ENCODE results near the gene KDM2A.
"Not testable (repeated sequence)": the region's sequence is repeated elsewhere in the genome, so short reads cannot be mapped to it uniquely, and the experiment has no call there.

Gene KDM2A

GRCh38 chr11:67211656-67212436, 92.8 kb downstream of the KDM2A start:
- Mint-ChIP-seq H3K36me3 (ENCODE audit: low read depth) (peaks cover 40% of the 10 kb centered on the region), H3K27me3 (ENCODE audit: low read depth) (no peaks in the 10 kb centered on the region), H3K9me3 (no peaks in the 10 kb centered on the region), H3K27ac (no peak overlapping the region), H3K4me3 (no peak overlapping the region), H3K4me1 (ENCODE audit: low read depth) (peaks cover 9% of the 10 kb centered on the region)

- Mint-ChIP-seq H3K36me3 (ENCODE audit: low read depth) (peaks cover 40% of the 10 kb centered on the region), H3K4me3 (no peak overlapping the region), H3K27me3 (ENCODE audit: low read depth) (no peaks in the 10 kb centered on the region), H3K4me1 (ENCODE audit: low read depth) (peaks cover 15% of the 10 kb centered on the region), H3K27ac (peak overlapping the region; percentile 18), H3K9me3 (no peaks in the 10 kb centered on the region)
Observed at GRCh38 chr11:67213178-67213621, 94.1 kb downstream of the KDM2A start.

- Mint-ChIP-seq H3K4me3 (no peak overlapping the region), H3K4me1 (ENCODE audit: low read depth) (peaks cover 10% of the 10 kb centered on the region), H3K9me3 (no peaks in the 10 kb centered on the region), H3K27me3 (ENCODE audit: low read depth) (no peaks in the 10 kb centered on the region), H3K36me3 (ENCODE audit: low read depth) (peaks cover 29% of the 10 kb centered on the region), H3K27ac (no peak overlapping the region)
Observed at GRCh38 chr11:67227726-67228125, 108.7 kb downstream of the KDM2A start.

- Mint-ChIP-seq H3K27ac (peak overlapping the region; percentile 52), H3K36me3 (ENCODE audit: low read depth) (peaks cover 32% of the 10 kb centered on the region), H3K27me3 (ENCODE audit: low read depth) (no peaks in the 10 kb centered on the region), H3K9me3 (no peaks in the 10 kb centered on the region), H3K4me1 (ENCODE audit: low read depth) (peaks cover 24% of the 10 kb centered on the region), H3K4me3 (no peak overlapping the region)
Observed at GRCh38 chr11:67230406-67230805, 111.3 kb downstream of the KDM2A start.

- no peaks in the 10 kb centered on the region for H3K9me3 Mint-ChIP-seq
- no peak overlapping the region for H3K4me3 Mint-ChIP-seq
- no peak overlapping the region for H3K27ac Mint-ChIP-seq
- peaks cover 32% of the 10 kb centered on the region for H3K36me3 Mint-ChIP-seq (ENCODE audit: low read depth)
- no peaks in the 10 kb centered on the region for H3K27me3 Mint-ChIP-seq (ENCODE audit: low read depth)
- peaks cover 24% of the 10 kb centered on the region for H3K4me1 Mint-ChIP-seq (ENCODE audit: low read depth)
Observed at GRCh38 chr11:67230886-67231285, 111.8 kb downstream of the KDM2A start.

GRCh38 chr11:67233584-67234190, 114.6 kb downstream of the KDM2A start:
- peaks cover 23% of the 10 kb centered on the region for H3K36me3 Mint-ChIP-seq (ENCODE audit: low read depth)
- no peak overlapping the region for H3K4me3 Mint-ChIP-seq
- peaks cover 32% of the 10 kb centered on the region for H3K4me1 Mint-ChIP-seq (ENCODE audit: low read depth)
- peak overlapping the region; percentile 0 for H3K27ac Mint-ChIP-seq
- no peaks in the 10 kb centered on the region for H3K27me3 Mint-ChIP-seq (ENCODE audit: low read depth)
- no peaks in the 10 kb centered on the region for H3K9me3 Mint-ChIP-seq

- H3K27ac Mint-ChIP-seq; H3K4me3 Mint-ChIP-seq; H3K9me3 Mint-ChIP-seq; H3K27me3 Mint-ChIP-seq (ENCODE audit: low read depth): not testable (repeated sequence)
- Mint-ChIP-seq H3K36me3 (ENCODE audit: low read depth) (peaks cover 16% of the 10 kb centered on the region), H3K4me1 (ENCODE audit: low read depth) (peaks cover 38% of the 10 kb centered on the region)
Observed at GRCh38 chr11:67234571-67234970, 115.5 kb downstream of the KDM2A start.

- Mint-ChIP-seq H3K36me3 (ENCODE audit: low read depth) (peaks cover 27% of the 10 kb centered on the region), H3K4me1 (ENCODE audit: low read depth) (peaks cover 42% of the 10 kb centered on the region)
Observed at GRCh38 chr11:67237574-67237973, 118.5 kb downstream of the KDM2A start.

GRCh38 chr11:67238894-67239782, 120.1 kb downstream of the KDM2A start:
- H3K27ac Mint-ChIP-seq: peak overlapping the region; percentile 99
- peaks cover 49% of the 10 kb centered on the region for H3K4me1 Mint-ChIP-seq (ENCODE audit: low read depth)

More at GRCh38 chr11:67237574-67237973, 118.5 kb downstream of the KDM2A start:
- Mint-ChIP-seq H3K4me3 (no peak overlapping the region), H3K9me3 (no peaks in the 10 kb centered on the region), H3K27me3 (ENCODE audit: low read depth) (no peaks in the 10 kb centered on the region), H3K27ac (no peak overlapping the region)

GRCh38 chr11:67239783-67240575, 120.9 kb downstream of the KDM2A start:
- peaks cover 40% of the 10 kb centered on the region for H3K36me3 Mint-ChIP-seq (ENCODE audit: low read depth)
- peak overlapping the region; percentile 98 for H3K4me3 Mint-ChIP-seq
- H3K9me3 Mint-ChIP-seq: no peaks in the 10 kb centered on the region
- no peaks in the 10 kb centered on the region for H3K27me3 Mint-ChIP-seq (ENCODE audit: low read depth)
- peaks cover 47% of the 10 kb centered on the region for H3K4me1 Mint-ChIP-seq (ENCODE audit: low read depth)
- peak overlapping the region; percentile 99 for H3K27ac Mint-ChIP-seq

More at GRCh38 chr11:67238894-67239782, 120.1 kb downstream of the KDM2A start:
- peaks cover 38% of the 10 kb centered on the region for H3K36me3 Mint-ChIP-seq (ENCODE audit: low read depth)
- H3K27me3 Mint-ChIP-seq (ENCODE audit: low read depth): no peaks in the 10 kb centered on the region
- peak overlapping the region; percentile 98 for H3K4me3 Mint-ChIP-seq
- no peaks in the 10 kb centered on the region for H3K9me3 Mint-ChIP-seq

- H3K9me3 Mint-ChIP-seq: no peaks in the 10 kb centered on the region
- peaks cover 47% of the 10 kb centered on the region for H3K36me3 Mint-ChIP-seq (ENCODE audit: low read depth)
- H3K27me3 Mint-ChIP-seq (ENCODE audit: low read depth): no peaks in the 10 kb centered on the region
- H3K4me1 Mint-ChIP-seq (ENCODE audit: low read depth): peaks cover 52% of the 10 kb centered on the region
- H3K4me3 Mint-ChIP-seq: peak overlapping the region; percentile 98
- H3K27ac Mint-ChIP-seq: peak overlapping the region; percentile 99
Observed at GRCh38 chr11:67240576-67241389, 121.7 kb downstream of the KDM2A start.

- Mint-ChIP-seq H3K27ac (peak overlapping the region; percentile 53), H3K4me3 (peak overlapping the region; percentile 98), H3K4me1 (ENCODE audit: low read depth) (peaks cover 58% of the 10 kb centered on the region), H3K36me3 (ENCODE audit: low read depth) (peaks cover 56% of the 10 kb centered on the region), H3K27me3 (ENCODE audit: low read depth) (no peaks in the 10 kb centered on the region), H3K9me3 (no peaks in the 10 kb centered on the region)
Observed at GRCh38 chr11:67242548-67242947, 123.5 kb downstream of the KDM2A start.

GRCh38 chr11:67243051-67243450, 124.0 kb downstream of the KDM2A start:
- Mint-ChIP-seq H3K4me3 (peak overlapping the region; percentile 98), H3K4me1 (ENCODE audit: low read depth) (peaks cover 58% of the 10 kb centered on the region), H3K36me3 (ENCODE audit: low read depth) (peaks cover 59% of the 10 kb centered on the region), H3K27ac (peak overlapping the region; percentile 3), H3K27me3 (ENCODE audit: low read depth) (no peaks in the 10 kb centered on the region), H3K9me3 (no peaks in the 10 kb centered on the region)
